Endodermal cell (in vitro differentiated cells): ENCODE measurements around the gene SEPTIN8. TPM values are rescaled to one million over a fixed set of nuclear protein-coding genes. Genes with fewer than 3 reads are reported as not detected.

Source experiments
- DNase-seq: peaks from one replicate; pipeline ENCODE4 v3.0.0-alpha.2; 2017
- H3K27ac ChIP-seq: 2 replicates; pipeline ENCODE4 v1.5.1; 2013; ENCODE audit warnings: mild to moderate bottlenecking, low read depth, low read length, moderate library complexity
- H3K27me3 ChIP-seq: 2 replicates; pipeline ENCODE4 v1.6.1; 2013; ENCODE audit warnings: mild to moderate bottlenecking, low read length, moderate library complexity; ENCODE audit not compliant: insufficient read depth, control insufficient read depth, poor library complexity, severe bottlenecking
- H3K36me3 ChIP-seq: 2 replicates; pipeline ENCODE4 v1.7.0; 2013; ENCODE audit warnings: mild to moderate bottlenecking, low read length, moderate library complexity; ENCODE audit not compliant: control insufficient read depth, insufficient read depth
- H3K4me1 ChIP-seq: one replicate; pipeline ENCODE4 v1.7.0; 2013; ENCODE audit warnings: low read length; ENCODE audit not compliant: control insufficient read depth, insufficient read depth
- H3K4me3 ChIP-seq: 2 replicates; pipeline ENCODE4 v1.5.1; 2013; ENCODE audit warnings: mild to moderate bottlenecking, low read length, moderate library complexity
- H3K9ac ChIP-seq: 2 replicates; pipeline ENCODE4 v1.6.1; 2013; ENCODE audit warnings: mild to moderate bottlenecking, low read length, moderate library complexity; ENCODE audit not compliant: poor library complexity, severe bottlenecking; ENCODE audit errors: extremely low read depth
- H3K9me3 ChIP-seq: 2 replicates; pipeline ENCODE4 v1.6.1; 2013; ENCODE audit warnings: mild to moderate bottlenecking, low read length, moderate library complexity; ENCODE audit not compliant: control insufficient read depth
- H3K27ac Mint-ChIP-seq: 2 replicates; pipeline ENCODE4 v1.8.0; 2020; ENCODE audit warnings: mixed read lengths
- H3K27me3 Mint-ChIP-seq: 2 replicates; pipeline ENCODE4 v1.8.0; 2021; ENCODE audit warnings: mild to moderate bottlenecking, mixed read lengths; ENCODE audit not compliant: insufficient read depth
- H3K36me3 Mint-ChIP-seq: 2 replicates; pipeline ENCODE4 v1.8.0; 2020; ENCODE audit warnings: low read depth, mixed read lengths
- H3K4me1 Mint-ChIP-seq: 2 replicates; pipeline ENCODE4 v1.8.0; 2020; ENCODE audit warnings: mixed read lengths
- H3K4me3 Mint-ChIP-seq: 2 replicates; pipeline ENCODE4 v1.8.0; 2020; ENCODE audit warnings: mild to moderate bottlenecking, moderate library complexity, mixed read lengths
- H3K9me3 Mint-ChIP-seq: 2 replicates; pipeline ENCODE4 v1.8.0; 2020; ENCODE audit warnings: mild to moderate bottlenecking, mixed read lengths
- WGBS, 2 experiments: methylation state at CpG; one replicate each; pipeline versions ENCODE4 v1.1.5 to v1.1.7; 2013; ENCODE audit warnings: missing lambda C conversion rate in 2 of 2, mixed read lengths in 1 of 2; ENCODE audit not compliant: insufficient coverage in 1 of 2, insufficient read length in 1 of 2; 5-methylcytosine and 5-hydroxymethylcytosine counted together
- total RNA-seq, 2 donors: library from RNA; stranded (reverse); fragmentation: NEBNext Ultra II Directional in 1 of 2; extraction: Animal tissue kit (Norgen Biotek cat#: 25700) in 1 of 2; gene quantifications; 2 replicates in 1 of 2; 3 replicates in 1 of 2; pipeline ENCODE4 v1.2.1, GENCODE V29; 2021
- TF ChIP-seq, protein P1 (sequence below): fragments of 200-600 bp; sonication (generic); conservative IDR thresholded peaks from 2 replicates; pipeline ENCODE4 v1.5.0; 2021; ENCODE audit warnings: antibody characterized with exemption, mild to moderate bottlenecking

SEPTIN8 gene
- total RNA-seq, 2 donors from 2014 or later, result 49.0 to 56.7 TPM

DNA sequence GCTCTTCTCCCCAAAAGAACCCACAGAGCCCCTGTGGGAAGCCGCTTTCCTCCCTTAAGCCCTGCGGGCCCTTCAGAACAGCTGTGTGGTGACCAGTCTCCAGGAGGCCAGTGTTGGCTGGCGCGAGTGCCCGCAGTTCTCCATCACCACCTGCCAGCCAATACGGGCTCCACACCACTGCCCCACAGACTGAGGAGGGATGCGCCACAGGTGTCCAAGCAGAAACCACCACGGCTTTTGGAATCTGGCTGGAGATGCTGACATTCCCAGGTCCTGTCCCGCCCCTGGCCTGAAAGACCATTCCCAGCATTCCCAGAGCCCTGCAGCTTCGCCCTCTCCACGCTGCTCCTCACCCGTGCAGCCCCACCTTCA, 17.0 kb downstream of the SEPTIN8 start:
- H3K9me3 Mint-ChIP-seq, result no peaks in the 10 kb centered on the region
- H3K9me3 ChIP-seq, result no peaks in the 10 kb centered on the region
- TF ChIP-seq, protein P1, sequence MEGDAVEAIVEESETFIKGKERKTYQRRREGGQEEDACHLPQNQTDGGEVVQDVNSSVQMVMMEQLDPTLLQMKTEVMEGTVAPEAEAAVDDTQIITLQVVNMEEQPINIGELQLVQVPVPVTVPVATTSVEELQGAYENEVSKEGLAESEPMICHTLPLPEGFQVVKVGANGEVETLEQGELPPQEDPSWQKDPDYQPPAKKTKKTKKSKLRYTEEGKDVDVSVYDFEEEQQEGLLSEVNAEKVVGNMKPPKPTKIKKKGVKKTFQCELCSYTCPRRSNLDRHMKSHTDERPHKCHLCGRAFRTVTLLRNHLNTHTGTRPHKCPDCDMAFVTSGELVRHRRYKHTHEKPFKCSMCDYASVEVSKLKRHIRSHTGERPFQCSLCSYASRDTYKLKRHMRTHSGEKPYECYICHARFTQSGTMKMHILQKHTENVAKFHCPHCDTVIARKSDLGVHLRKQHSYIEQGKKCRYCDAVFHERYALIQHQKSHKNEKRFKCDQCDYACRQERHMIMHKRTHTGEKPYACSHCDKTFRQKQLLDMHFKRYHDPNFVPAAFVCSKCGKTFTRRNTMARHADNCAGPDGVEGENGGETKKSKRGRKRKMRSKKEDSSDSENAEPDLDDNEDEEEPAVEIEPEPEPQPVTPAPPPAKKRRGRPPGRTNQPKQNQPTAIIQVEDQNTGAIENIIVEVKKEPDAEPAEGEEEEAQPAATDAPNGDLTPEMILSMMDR, result no peak
- no peak overlapping the region for H3K27ac Mint-ChIP-seq
- WGBS, 2 experiments, result 96% methylated on average over 4 to 12 of the region's 12 CpGs
- H3K4me1 ChIP-seq, result no peaks in the 10 kb centered on the region
- H3K4me3 ChIP-seq, result no peak overlapping the region
- no peaks in the 10 kb centered on the region for H3K27me3 ChIP-seq
- H3K27ac ChIP-seq, result no peak overlapping the region
- peaks cover 43% of the 10 kb centered on the region for H3K36me3 Mint-ChIP-seq
- no peaks in the 10 kb centered on the region for H3K27me3 Mint-ChIP-seq
- H3K9ac ChIP-seq, result no peak overlapping the region
- no peak overlapping the region for H3K4me3 Mint-ChIP-seq
- peak; percentile 22 for DNase-seq
- peaks cover 35% of the 10 kb centered on the region for H3K36me3 ChIP-seq
- H3K4me1 Mint-ChIP-seq, result peaks cover 5% of the 10 kb centered on the region

DNA sequence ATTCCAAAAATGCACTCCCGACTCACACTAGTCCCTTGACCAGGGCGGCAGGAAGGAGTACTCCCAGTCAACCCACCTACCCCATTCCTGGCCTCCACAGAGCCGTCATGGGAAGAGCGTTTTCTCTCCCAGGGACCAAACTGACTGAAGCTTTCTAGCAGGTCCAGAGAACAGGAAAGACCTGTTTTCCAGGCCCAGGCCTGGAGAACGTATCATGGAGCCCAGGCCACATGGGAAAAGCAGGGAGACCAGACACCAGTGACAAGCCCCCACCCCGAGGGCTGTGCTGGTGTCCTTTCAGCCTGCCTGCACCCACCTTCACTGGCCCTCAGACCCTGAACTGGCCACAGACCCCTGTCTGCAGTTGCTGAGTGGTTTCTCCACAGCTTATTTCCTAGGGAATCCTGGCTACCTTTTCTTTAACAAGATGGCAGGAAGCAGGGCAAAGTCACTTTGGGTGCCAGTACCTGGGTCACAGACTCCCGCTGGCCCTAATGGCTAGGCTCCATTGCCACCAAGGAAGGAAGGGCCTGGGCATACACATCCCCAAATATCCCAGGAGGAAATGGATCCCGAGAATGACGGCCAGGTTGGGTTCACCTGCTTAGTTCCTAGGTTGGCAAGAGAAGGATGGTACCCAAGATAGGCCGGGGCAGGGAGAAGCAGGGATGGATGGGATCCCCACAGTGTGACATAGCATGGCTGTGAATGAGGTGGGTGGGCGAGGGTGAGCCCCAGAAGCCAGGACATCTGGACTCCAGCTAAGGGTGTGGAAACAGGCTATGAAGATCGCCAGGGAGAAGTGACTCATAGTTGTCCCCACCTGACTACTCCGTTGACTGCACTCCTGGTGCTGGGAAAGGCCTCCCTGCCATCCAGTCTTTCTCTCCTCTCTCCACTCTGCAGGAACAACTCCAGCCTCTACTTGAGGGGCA, 17.7 kb downstream of the SEPTIN8 start:
- Histone ChIP-seq H3K36me3 (peaks cover 28% of the 10 kb centered on the region), H3K4me3 (no peak overlapping the region), H3K4me1 (no peaks in the 10 kb centered on the region), H3K27me3 (no peaks in the 10 kb centered on the region), H3K27ac (no peak overlapping the region), H3K9me3 (no peaks in the 10 kb centered on the region), H3K9ac (no peak overlapping the region)
- H3K27me3 Mint-ChIP-seq, result peaks cover 2% of the 10 kb centered on the region
- H3K4me3 Mint-ChIP-seq, result no peak overlapping the region
- no peak overlapping the region for H3K27ac Mint-ChIP-seq
- no peaks in the 10 kb centered on the region for H3K9me3 Mint-ChIP-seq
- WGBS, 2 experiments, result 90 to 91% methylated on average over 7 to 13 of the region's 13 CpGs
- TF ChIP-seq, protein P1, result no peak
- peaks cover 41% of the 10 kb centered on the region for H3K36me3 Mint-ChIP-seq
- peaks cover 7% of the 10 kb centered on the region for H3K4me1 Mint-ChIP-seq
- DNase-seq, result peak; percentile 27

DNA sequence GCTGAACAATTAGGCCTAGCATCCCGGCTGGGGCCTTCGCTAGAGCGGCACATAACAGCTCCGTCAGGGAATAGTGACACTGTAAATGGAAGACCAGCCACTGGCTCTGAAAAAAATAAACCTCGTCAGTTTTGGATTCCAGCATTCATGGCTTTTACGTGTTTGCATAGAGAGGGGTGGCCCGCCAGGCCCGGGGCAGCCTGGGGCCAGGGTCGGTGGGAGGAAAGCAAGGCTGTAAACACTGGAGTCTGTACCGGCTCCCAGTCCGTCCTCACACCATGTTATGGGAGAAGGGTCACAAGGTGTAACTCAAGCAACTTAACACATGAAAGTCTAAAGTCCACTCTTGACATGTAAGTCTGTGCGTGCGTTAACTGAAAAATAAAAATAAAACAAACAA, 18.6 kb downstream of the SEPTIN8 start:
- Histone ChIP-seq H3K9ac (no peak overlapping the region), H3K4me3 (no peak overlapping the region), H3K27me3 (no peaks in the 10 kb centered on the region), H3K36me3 (peaks cover 22% of the 10 kb centered on the region), H3K4me1 (no peaks in the 10 kb centered on the region), H3K27ac (no peak overlapping the region), H3K9me3 (no peaks in the 10 kb centered on the region)
- TF ChIP-seq, protein P1, result no peak
- Mint-ChIP-seq H3K27ac (no peak overlapping the region), H3K4me3 (no peak overlapping the region), H3K36me3 (peaks cover 35% of the 10 kb centered on the region), H3K27me3 (peaks cover 2% of the 10 kb centered on the region), H3K9me3 (no peaks in the 10 kb centered on the region), H3K4me1 (peaks cover 10% of the 10 kb centered on the region)
- WGBS, 2 experiments, result 91 to 95% methylated on average over 10 to 13 of the region's 13 CpGs
- DNase-seq, result peak; percentile 28
